Measurements from ENCODE around the gene TEAD2.

Gene TEAD2

DNA sequence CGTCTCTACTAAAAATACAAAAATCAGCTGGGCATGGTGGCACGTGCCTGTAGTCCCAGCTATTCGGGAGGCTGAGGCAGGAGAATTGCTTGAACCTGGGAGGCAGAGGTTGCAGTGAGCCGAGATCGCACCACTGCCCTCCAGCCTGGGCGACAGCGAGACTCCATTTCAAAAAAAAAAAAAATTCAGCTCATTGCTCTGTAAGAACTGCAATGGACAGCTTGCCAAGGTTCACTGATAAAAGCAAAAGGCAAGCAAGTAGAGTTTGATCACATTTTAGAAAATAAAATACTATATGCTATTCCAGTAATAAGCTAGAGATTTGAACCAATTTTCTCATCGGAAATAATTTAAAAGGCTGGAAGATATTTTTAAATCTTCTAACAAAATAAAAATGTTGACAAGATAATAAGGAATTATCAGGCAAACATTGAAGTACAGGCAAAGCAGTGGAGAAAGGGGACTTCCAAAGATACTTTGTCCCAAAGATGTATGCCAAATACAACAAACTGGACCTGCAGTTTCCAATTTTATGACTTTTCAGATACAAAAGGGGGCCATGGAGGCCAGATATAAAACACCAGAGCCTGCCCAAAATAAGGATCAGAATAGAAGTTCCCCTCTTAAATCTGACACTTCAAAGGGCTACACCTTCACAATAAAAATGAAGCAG lies 66.9 kb downstream of the TEAD2 start:
- no peaks in the 10 kb centered on the region for H3K4me1 ChIP-seq (ENCODE audit: control insufficient read depth in 1 of 2, insufficient read depth in 2 of 2, low read length in 2 of 2)

GRCh38 chr19:49294401-49294800 lies 67.8 kb downstream of the TEAD2 start:
- no peaks in the 10 kb centered on the region for H3K4me1 ChIP-seq (ENCODE audit: control insufficient read depth in 1 of 2, insufficient read depth in 2 of 2, low read length in 2 of 2)
- no peaks in the 10 kb centered on the region for H3K27me3 ChIP-seq (ENCODE audit: low read depth, low read length)
- H3K36me3 ChIP-seq (ENCODE audit: control insufficient read depth in 1 of 2, insufficient read depth in 2 of 2, low read length in 2 of 2): peaks cover 0 to 7% of the 10 kb centered on the region in 2 donors
- no peaks in the 10 kb centered on the region for H3K9me3 ChIP-seq (ENCODE audit: control insufficient read depth in 1 of 2, low read length in 2 of 2)
- no peak overlapping the region for H3K27ac ChIP-seq (ENCODE audit: low read length)
- no peak overlapping the region for H3K4me3 ChIP-seq (ENCODE audit: low read depth in 1 of 2, low read length in 2 of 2)

More for the DNA sequence above, 66.9 kb downstream of the TEAD2 start:
- Histone ChIP-seq H3K36me3 (ENCODE audit: control insufficient read depth in 1 of 2, insufficient read depth in 2 of 2, low read length in 2 of 2) (peaks cover 0 to 7% of the 10 kb centered on the region in 2 donors), H3K27ac (ENCODE audit: low read length) (no peak overlapping the region), H3K9me3 (ENCODE audit: control insufficient read depth in 1 of 2, low read length in 2 of 2) (no peaks in the 10 kb centered on the region), H3K27me3 (ENCODE audit: low read depth, low read length) (no peaks in the 10 kb centered on the region), H3K4me3 (ENCODE audit: low read depth in 1 of 2, low read length in 2 of 2) (no peak overlapping the region)

Data from muscle layer of duodenum (tissue), 2 donors.